OCI-LY1 (cell line): ENCODE measurements around the gene PBX1.
"Not testable (repeated sequence)": the region's sequence is repeated elsewhere in the genome, so short reads cannot be mapped to it uniquely, and the experiment has no call there.

Experiments used
- H2AFZ ChIP-seq: fragments of 200-600 bp; sonication (generic), shearing (Covaris generic); 2 replicates; pipeline ENCODE4 v1.6.0; 2014; ENCODE audit warnings: antibody characterized with exemption, mild to moderate bottlenecking, low read length
- H3F3A ChIP-seq: fragments of 200-600 bp; sonication (generic), shearing (Covaris generic); 2 replicates; pipeline ENCODE4 v1.6.0; 2014; ENCODE audit warnings: mild to moderate bottlenecking, antibody characterized with exemption, low read length, moderate library complexity; ENCODE audit not compliant: insufficient read depth
- H3K27ac ChIP-seq: fragments of 200-600 bp; sonication (generic); 2 replicates; pipeline ENCODE4 v1.5.1; 2014; ENCODE audit warnings: low read length, mixed run types, mild to moderate bottlenecking, low read depth; ENCODE audit not compliant: poor library complexity, severe bottlenecking
- H3K27me3 ChIP-seq: fragments of 200-600 bp; sonication (generic); 2 replicates; pipeline ENCODE4 v1.6.0; 2014; ENCODE audit warnings: antibody characterized with exemption, mild to moderate bottlenecking, low read length, moderate library complexity; ENCODE audit not compliant: insufficient read depth
- H3K36me3 ChIP-seq: fragments of 200-600 bp; sonication (generic); 2 replicates; pipeline ENCODE4 v1.6.1; 2014; ENCODE audit warnings: mild to moderate bottlenecking, antibody characterized with exemption, low read length, moderate library complexity, mixed read lengths; ENCODE audit not compliant: insufficient read depth
- H3K4me1 ChIP-seq: fragments of 200-600 bp; sonication (generic); 2 replicates; pipeline ENCODE4 v1.5.1; 2014; ENCODE audit warnings: mild to moderate bottlenecking, low read length, moderate library complexity; ENCODE audit not compliant: insufficient read depth, severe bottlenecking
- H3K4me2 ChIP-seq: fragments of 200-600 bp; sonication (generic), shearing (Covaris generic); 2 replicates; pipeline ENCODE4 v1.6.1; 2014; ENCODE audit warnings: low read length
- H3K4me3 ChIP-seq: fragments of 200-600 bp; sonication (generic); 2 replicates; pipeline ENCODE4 v1.5.1; 2014; ENCODE audit warnings: low read length, low read depth, mild to moderate bottlenecking, mixed read lengths; ENCODE audit not compliant: poor library complexity, severe bottlenecking
- H3K79me2 ChIP-seq: fragments of 200-600 bp; shearing (Covaris generic); 2 replicates; pipeline ENCODE4 v1.6.1; 2016; ENCODE audit warnings: mixed run types, low read length, mixed read lengths; ENCODE audit not compliant: insufficient read depth
- H3K9ac ChIP-seq: fragments of 200-600 bp; sonication (generic), shearing (Covaris generic); 2 replicates; pipeline ENCODE4 v1.6.1; 2014; ENCODE audit warnings: mild to moderate bottlenecking, low read length, mixed read lengths
- H3K9me2 ChIP-seq: fragments of 200-600 bp; sonication (generic), shearing (Covaris generic); 2 replicates; pipeline ENCODE4 v1.6.1; 2014; ENCODE audit warnings: low read depth, mild to moderate bottlenecking, low read length, mixed read lengths
- H3K9me3 ChIP-seq: fragments of 200-600 bp; shearing (Covaris generic); 2 replicates; pipeline ENCODE4 v1.6.1; 2014; ENCODE audit warnings: low read length, mixed read lengths
- H4K20me1 ChIP-seq: fragments of 200-600 bp; sonication (generic), shearing (Covaris generic); 2 replicates; pipeline ENCODE4 v1.6.0; 2016; ENCODE audit warnings: mild to moderate bottlenecking, low read length; ENCODE audit not compliant: insufficient read depth
- EZH2 ChIP-seq: fragments of 200-600 bp; sonication (generic), shearing (Covaris generic); IDR thresholded peaks from 2 replicates; pipeline ENCODE4 v1.8.0; 2017; ENCODE audit warnings: borderline replicate concordance, mixed run types, mild to moderate bottlenecking, antibody characterized with exemption, low read length, moderate library complexity, mixed read lengths
- TF ChIP-seq, protein P1 (sequence below): fragments of 200-600 bp; sonication (generic), shearing (Covaris generic); IDR thresholded peaks from 2 replicates; pipeline ENCODE4 v1.5.1; 2017; ENCODE audit warnings: mild to moderate bottlenecking, antibody characterized with exemption, low read length, moderate library complexity, mixed read lengths

The PBX1 gene

GRCh38 chr1:164534863-164535610, 23.9 kb upstream of the PBX1 start:
- H3K9me2 ChIP-seq: no peaks in the 10 kb centered on the region
- no peak overlapping the region for H3K27ac ChIP-seq
- no peaks in the 10 kb centered on the region for H3K4me1 ChIP-seq
- no peaks in the 10 kb centered on the region for H4K20me1 ChIP-seq
- no peak for TF ChIP-seq EZH2
- TF ChIP-seq, protein P1, sequence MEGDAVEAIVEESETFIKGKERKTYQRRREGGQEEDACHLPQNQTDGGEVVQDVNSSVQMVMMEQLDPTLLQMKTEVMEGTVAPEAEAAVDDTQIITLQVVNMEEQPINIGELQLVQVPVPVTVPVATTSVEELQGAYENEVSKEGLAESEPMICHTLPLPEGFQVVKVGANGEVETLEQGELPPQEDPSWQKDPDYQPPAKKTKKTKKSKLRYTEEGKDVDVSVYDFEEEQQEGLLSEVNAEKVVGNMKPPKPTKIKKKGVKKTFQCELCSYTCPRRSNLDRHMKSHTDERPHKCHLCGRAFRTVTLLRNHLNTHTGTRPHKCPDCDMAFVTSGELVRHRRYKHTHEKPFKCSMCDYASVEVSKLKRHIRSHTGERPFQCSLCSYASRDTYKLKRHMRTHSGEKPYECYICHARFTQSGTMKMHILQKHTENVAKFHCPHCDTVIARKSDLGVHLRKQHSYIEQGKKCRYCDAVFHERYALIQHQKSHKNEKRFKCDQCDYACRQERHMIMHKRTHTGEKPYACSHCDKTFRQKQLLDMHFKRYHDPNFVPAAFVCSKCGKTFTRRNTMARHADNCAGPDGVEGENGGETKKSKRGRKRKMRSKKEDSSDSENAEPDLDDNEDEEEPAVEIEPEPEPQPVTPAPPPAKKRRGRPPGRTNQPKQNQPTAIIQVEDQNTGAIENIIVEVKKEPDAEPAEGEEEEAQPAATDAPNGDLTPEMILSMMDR: no peak
- H3K36me3 ChIP-seq: no peaks in the 10 kb centered on the region
- no peaks in the 10 kb centered on the region for H3K9me3 ChIP-seq
- H3K4me2 ChIP-seq: no peak overlapping the region
- H3F3A ChIP-seq: no peaks in the 10 kb centered on the region
- no peaks in the 10 kb centered on the region for H3K27me3 ChIP-seq
- no peak overlapping the region for H3K9ac ChIP-seq
- no peak overlapping the region for H3K4me3 ChIP-seq
- no peak overlapping the region for H2AFZ ChIP-seq
- H3K79me2 ChIP-seq: no peaks in the 10 kb centered on the region

DNA sequence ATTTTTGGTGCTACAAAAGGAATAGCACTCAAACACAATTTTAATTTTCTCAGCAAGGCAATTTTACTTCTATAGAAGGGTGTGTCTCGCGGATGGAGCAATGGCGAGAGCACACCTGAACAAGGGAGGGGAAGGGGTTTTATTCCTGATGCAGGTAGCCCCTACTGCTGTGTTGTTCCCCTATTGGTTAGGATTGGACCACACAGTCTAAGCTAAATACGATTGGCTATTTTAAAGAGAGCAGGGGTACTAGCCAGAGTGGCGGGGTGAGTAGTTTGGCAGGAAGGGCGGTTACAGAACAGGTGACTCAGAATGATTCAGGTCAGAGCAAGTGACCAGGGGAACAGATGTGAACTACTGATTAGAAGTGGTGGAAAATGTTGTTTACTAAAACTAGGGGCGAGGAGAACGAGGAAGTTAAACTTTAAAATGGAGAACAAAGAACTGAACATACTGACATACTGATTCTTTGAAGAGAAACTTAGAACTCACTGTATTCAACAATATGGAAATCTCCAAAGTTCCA, 6.5 kb upstream of the PBX1 start:
- H3K9ac ChIP-seq, H3K9me2 ChIP-seq, H3F3A ChIP-seq, H3K4me2 ChIP-seq, H3K79me2 ChIP-seq, H2AFZ ChIP-seq, H3K27me3 ChIP-seq, H3K27ac ChIP-seq, H3K36me3 ChIP-seq, H3K9me3 ChIP-seq, H3K4me3 ChIP-seq, H4K20me1 ChIP-seq, H3K4me1 ChIP-seq: not testable (repeated sequence)

GRCh38 chr1:164557270-164557669, 1.7 kb upstream of the PBX1 start:
- H3F3A ChIP-seq: no peaks in the 10 kb centered on the region
- H2AFZ ChIP-seq: no peak overlapping the region

More at GRCh38 chr1:164557270-164557669, 1.7 kb upstream of the PBX1 start:
- no peak overlapping the region for H3K9ac ChIP-seq
- H3K79me2 ChIP-seq: no peaks in the 10 kb centered on the region
- H3K4me2 ChIP-seq: no peak overlapping the region
- H3K9me3 ChIP-seq: no peaks in the 10 kb centered on the region
- no peaks in the 10 kb centered on the region for H3K36me3 ChIP-seq
- H3K4me1 ChIP-seq: no peaks in the 10 kb centered on the region
- H3K9me2 ChIP-seq: no peaks in the 10 kb centered on the region
- TF ChIP-seq, protein P1: no peak
- TF ChIP-seq EZH2: no peak
- H3K4me3 ChIP-seq: no peak overlapping the region
- no peaks in the 10 kb centered on the region for H3K27me3 ChIP-seq
- H3K27ac ChIP-seq: no peak overlapping the region
- H4K20me1 ChIP-seq: no peaks in the 10 kb centered on the region
